Dedifferentiated amniotic fluid mesenchymal stem cell (primary cell): ENCODE results near the gene PARPBP.
"Not testable (repeated sequence)": the region's sequence is repeated elsewhere in the genome, so short reads cannot be mapped to it uniquely, and the experiment has no call there.

Experiments
- DNase-seq: peaks from one replicate; pipeline ENCODE4 v3.0.0-alpha.2; 2016; ENCODE audit errors: extremely low spot score

PARPBP gene, protein sequence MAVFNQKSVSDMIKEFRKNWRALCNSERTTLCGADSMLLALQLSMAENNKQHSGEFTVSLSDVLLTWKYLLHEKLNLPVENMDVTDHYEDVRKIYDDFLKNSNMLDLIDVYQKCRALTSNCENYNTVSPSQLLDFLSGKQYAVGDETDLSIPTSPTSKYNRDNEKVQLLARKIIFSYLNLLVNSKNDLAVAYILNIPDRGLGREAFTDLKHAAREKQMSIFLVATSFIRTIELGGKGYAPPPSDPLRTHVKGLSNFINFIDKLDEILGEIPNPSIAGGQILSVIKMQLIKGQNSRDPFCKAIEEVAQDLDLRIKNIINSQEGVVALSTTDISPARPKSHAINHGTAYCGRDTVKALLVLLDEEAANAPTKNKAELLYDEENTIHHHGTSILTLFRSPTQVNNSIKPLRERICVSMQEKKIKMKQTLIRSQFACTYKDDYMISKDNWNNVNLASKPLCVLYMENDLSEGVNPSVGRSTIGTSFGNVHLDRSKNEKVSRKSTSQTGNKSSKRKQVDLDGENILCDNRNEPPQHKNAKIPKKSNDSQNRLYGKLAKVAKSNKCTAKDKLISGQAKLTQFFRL

DNA sequence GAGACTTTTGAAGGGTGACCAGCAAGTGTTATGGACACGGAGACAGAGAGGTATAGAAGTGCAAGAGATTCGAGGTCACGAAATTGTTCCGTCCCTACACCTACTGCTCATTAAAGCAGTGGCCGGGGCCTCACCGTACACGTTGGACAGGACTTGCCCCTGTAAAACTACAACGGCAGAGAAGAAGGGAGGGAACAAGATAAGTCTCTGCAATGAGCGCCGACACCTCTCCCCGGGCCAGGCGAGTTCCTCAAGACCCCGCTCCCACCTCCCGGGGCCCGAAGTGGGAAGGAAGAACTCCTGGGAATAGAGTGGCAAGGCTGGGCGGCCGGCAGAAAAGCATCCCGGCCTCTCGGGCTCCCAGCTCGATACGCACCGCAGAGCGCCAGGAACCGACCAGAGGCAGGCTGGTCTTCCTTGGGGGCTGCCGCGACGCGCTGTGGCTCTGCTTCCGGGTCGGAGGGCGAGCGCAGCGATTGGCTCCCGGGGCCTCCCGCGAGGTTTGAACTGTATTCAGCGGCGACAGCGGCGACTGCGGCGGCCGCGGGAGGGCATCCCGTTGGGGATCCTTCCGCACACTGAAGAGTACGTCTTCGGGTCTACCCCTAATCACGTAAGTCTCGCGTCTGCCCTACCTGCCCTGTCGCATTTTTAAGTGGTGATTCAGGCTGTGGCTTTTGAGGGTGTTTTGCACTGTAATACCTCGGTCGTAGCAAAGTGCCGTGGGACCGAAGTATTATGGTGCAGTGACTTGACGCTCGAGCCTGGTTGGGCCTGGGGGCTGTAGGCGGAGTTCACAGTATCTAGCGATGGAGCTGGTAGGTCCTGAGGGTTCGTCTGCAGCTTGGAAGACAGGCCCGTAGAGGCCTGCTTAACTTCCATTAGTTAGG lies at the start of gene PARPBP, which contains the start of gene NUP37:
Gene PARPBP, plus strand, starts transcription at position 510 of the 890 bp plus-strand sequence. CDS start 3,706 bp downstream, outside the sequence.
Gene NUP37, minus strand, starts transcription at position 441 of the 890 bp plus-strand sequence. CDS start 1,596 bp downstream, outside the sequence.
- DNase-seq: peak; percentile 78

DNA sequence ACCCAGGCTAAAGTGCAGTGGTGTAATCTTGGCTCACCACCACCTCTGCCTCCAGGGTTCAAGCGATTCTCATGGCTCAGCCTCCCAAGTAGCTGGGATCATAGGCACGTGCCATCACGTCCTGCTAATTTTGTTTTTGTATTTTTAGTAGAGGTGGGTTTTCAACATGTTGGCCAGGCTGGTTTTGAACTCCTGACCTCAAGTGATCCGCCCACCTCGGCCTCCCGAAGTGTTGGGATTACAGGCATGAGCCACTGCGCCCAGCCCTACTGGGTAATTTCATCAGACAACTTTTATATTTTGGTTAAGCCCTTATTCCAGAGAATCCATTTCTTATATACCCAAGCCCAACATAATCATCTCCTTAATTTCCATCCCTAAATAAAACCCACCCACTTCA lies 47.9 kb upstream of the PARPBP start:
- DNase-seq: not testable (repeated sequence)

DNA sequence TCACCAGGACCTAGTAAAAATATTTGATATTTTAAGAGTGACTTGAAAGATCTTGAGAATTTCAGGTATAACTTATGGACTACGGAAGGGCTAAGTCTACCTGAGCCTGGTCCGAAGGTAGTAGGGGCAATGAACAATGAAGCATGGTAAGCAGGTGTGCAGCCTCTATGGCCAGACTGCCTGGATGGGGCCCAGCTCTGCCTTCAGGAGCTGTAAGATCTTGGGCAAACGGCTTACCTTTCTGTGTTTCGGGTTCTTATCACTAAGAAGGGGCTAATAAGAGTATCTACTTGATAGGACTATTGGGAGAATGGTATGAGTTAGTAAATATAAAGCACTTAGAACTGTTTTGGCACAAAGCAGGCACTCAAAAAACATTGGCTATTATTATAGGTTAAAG lies 39.1 kb upstream of the PARPBP start:
- DNase-seq: no peak

DNA sequence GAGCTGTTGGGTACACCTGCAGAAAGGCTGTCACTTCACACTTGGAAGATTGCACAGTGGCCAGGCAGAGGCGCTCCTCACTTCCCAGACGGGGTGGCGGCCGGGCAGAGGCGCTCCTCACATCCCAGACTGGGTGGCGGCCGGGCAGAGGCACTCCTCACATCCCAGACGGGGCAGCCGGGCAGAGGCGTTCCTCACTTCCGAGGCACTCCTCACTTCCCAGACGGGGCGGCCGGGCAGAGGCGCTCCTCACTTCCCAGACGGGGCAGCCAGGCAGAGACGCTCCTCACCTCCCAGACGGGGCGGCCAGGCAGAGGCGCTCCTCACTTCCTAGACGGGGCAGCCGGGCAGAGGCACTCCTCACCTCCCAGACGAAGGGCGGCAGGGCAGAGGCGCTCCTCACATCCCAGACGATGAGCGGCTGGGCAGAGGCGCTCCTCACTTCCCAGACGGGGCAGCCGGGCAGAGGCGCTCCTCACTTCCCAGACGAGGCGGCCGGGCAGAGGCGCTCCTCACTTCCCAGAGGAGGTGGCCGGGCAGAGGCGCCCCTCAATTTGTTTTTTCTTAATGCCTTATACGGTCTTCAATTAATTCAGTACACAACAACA lies 30.7 kb upstream of the PARPBP start:
- not testable (repeated sequence) for DNase-seq

DNA sequence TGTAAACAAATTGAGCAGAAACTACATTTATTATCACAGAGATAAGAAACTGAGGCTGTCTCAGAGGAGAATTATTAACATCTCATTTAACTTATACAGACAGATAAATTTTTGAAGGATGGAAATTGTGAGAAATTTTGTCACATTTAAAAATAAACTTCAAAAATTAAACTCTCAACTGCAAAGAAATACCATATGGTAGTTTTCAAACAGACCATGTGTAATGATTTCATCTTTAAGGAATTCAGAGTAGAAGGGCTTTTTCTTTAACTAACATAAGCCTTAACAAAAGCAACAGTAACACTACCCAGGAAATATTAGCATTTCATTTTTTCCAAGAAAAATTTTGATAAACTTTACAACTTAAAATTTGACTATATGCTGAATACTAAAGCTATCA lies 26.7 kb upstream of the PARPBP start:
- DNase-seq: peak; percentile 63

GRCh38 chr12:102095677-102096263 lies 24.2 kb upstream of the PARPBP start:
- DNase-seq: peak; percentile 64

DNA sequence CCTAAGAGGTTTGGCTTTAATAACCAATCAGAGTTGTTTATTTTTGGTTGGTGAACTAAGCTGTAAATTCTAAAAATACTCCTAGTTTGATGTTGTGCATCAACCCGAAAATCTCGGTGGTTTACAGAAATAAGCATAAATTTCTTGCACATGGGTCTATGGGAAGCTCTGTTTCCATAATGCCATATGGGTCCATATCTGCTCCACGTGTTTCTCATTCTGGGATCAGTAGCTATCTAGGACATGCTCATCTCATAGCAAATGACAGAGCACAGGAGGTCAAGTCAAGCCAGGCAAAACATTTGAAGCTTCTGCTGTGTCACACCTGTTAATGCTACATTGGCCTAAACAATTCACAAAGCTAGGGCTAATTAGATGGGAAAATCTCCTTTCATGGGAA lies 23.1 kb upstream of the PARPBP start:
- no peak for DNase-seq

- no peak for DNase-seq
These were observed 13.1 kb upstream of the PARPBP start for GRCh38 chr12:102106905-102107304.

DNA sequence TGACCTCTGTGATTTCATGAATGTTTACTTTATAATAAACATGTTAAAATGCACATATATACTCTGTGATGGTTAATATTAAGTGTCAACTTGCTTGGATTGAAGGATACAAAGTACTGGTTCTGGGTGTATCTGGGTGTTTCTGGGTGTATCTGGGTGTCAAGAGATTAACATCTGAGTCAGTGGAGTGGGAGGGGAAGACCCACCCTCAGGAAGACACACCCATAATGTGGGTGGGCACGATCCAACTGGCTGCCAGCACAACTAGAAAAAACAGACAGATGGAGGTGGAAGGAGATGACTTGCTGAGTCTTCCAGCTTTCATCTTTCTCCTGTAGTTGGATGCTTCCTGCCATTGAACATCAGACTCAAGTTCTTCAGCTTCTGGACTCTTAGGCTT lies 12.0 kb upstream of the PARPBP start:
- DNase-seq: no peak

DNA sequence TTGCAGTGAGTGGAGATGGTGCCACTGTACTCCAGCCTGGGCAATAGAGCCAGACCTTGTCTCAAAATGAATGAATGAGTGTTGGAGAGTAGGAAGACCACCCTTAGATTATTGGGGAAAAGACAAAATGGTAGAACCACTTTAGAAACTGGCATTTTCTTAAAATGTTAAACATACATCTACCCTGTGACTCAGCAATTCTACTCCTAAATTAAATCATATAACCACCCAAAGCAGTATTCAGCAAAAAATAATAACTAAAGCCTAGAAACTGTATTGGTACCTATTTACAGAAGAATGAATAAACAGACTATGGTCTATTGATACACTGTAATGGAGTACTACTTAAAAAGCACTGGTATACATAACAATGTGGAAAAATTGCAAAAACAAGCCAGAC lies 9.2 kb upstream of the PARPBP start:
- no peak for DNase-seq

DNA sequence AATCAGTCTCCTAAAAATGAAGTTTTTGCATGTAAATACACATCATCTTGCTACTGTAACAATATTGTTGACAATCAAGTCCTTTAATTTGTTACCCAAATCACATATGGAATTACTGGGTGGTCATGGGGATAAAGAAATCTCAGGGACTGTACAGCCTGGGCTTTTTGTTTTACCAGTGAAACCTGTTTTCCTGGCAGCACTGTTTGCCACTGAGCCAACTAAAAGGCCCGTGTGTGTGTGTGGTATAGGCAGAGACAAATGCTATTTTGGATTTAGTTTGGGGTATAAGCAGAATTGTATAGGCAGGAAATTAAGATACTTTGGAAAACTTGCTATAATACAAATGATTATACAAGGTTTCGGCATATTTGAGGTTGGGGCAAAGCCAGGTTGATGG lies 5.8 kb upstream of the PARPBP start:
- no peak for DNase-seq

GRCh38 chr12:102116392-102116791 lies 3.6 kb upstream of the PARPBP start:
- DNase-seq: no peak

- no peak for DNase-seq
These were observed 1.1 kb upstream of the PARPBP start for GRCh38 chr12:102118874-102119273.

- no peak for DNase-seq
These were observed 536 bp downstream of the PARPBP start for GRCh38 chr12:102120564-102120873.

DNA sequence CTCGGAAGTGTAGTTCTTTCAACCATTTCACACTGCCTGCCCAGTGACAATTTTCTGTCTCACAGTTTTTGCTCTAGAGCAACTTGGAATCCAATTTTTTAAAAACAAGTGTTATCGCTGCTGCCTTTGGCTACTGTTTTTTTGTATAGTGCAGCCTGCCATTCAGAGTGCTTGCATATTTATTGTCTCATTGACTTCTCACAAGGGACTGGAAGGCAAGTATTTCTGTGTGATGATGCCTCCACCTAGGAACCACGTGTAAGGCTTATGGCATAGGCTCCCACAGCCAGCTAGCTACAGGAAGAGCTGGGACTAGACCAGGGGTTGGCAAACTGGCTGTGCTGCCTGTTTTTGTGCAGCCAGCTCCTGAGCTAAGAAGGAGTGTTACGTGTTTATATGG lies 903 bp downstream of the PARPBP start:
- no peak for DNase-seq

- DNase-seq: not testable (repeated sequence)
These were observed 1.3 kb downstream of the PARPBP start for GRCh38 chr12:102121328-102121727.

GRCh38 chr12:102130720-102131119 lies 10.7 kb downstream of the PARPBP start:
- not testable (repeated sequence) for DNase-seq

- DNase-seq: not testable (repeated sequence)
These were observed 11.5 kb downstream of the PARPBP start for GRCh38 chr12:102131442-102131841.

- not testable (repeated sequence) for DNase-seq
These were observed 17.6 kb downstream of the PARPBP start for GRCh38 chr12:102137619-102138018.

- not testable (repeated sequence) for DNase-seq
These were observed 22.9 kb downstream of the PARPBP start for GRCh38 chr12:102142866-102143373.

- no peak for DNase-seq
These were observed 24.2 kb downstream of the PARPBP start for GRCh38 chr12:102144221-102144620.
